ENCODE results near the gene MRPL47.

The MRPL47 gene

DNA sequence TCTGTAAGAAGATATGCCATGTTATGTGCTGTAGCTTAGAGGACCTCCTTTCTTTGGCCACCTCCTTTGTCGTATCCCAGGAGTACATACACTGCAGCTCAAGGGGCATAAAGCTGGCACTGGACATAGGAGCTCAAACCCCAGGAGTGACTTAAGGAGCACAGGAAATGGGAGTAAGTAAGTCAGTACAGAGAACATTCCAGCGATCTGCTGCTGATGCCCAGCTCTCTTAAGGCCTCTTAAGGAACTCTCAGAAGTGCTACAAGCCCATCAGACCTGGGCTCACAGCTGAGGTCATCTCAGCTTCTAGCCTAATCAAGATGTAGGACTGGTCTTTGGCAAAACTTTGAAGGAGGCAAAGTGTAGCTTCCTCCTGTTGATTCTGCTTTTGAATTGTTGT is 63.3 kb downstream of the MRPL47 start:
- no peak for ATAC-seq
- TF ChIP-seq OSR1 (CRISPR knock-in tag; IDR thresholded peaks at IDR 0.05) = no peak
- TF ChIP-seq, protein P1, sequence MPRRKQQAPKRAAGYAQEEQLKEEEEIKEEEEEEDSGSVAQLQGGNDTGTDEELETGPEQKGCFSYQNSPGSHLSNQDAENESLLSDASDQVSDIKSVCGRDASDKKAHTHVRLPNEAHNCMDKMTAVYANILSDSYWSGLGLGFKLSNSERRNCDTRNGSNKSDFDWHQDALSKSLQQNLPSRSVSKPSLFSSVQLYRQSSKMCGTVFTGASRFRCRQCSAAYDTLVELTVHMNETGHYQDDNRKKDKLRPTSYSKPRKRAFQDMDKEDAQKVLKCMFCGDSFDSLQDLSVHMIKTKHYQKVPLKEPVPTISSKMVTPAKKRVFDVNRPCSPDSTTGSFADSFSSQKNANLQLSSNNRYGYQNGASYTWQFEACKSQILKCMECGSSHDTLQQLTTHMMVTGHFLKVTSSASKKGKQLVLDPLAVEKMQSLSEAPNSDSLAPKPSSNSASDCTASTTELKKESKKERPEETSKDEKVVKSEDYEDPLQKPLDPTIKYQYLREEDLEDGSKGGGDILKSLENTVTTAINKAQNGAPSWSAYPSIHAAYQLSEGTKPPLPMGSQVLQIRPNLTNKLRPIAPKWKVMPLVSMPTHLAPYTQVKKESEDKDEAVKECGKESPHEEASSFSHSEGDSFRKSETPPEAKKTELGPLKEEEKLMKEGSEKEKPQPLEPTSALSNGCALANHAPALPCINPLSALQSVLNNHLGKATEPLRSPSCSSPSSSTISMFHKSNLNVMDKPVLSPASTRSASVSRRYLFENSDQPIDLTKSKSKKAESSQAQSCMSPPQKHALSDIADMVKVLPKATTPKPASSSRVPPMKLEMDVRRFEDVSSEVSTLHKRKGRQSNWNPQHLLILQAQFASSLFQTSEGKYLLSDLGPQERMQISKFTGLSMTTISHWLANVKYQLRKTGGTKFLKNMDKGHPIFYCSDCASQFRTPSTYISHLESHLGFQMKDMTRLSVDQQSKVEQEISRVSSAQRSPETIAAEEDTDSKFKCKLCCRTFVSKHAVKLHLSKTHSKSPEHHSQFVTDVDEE (CRISPR knock-in tag; IDR thresholded peaks at IDR 0.05) = no peak
- TF ChIP-seq PPARA (CRISPR knock-in tag; IDR thresholded peaks at IDR 0.05; ENCODE audit: borderline replicate concordance) = no peak
- TF ChIP-seq BACH2 (CRISPR knock-in tag; IDR thresholded peaks at IDR 0.05; ENCODE audit: borderline replicate concordance) = no peak
- TF ChIP-seq, protein P2, sequence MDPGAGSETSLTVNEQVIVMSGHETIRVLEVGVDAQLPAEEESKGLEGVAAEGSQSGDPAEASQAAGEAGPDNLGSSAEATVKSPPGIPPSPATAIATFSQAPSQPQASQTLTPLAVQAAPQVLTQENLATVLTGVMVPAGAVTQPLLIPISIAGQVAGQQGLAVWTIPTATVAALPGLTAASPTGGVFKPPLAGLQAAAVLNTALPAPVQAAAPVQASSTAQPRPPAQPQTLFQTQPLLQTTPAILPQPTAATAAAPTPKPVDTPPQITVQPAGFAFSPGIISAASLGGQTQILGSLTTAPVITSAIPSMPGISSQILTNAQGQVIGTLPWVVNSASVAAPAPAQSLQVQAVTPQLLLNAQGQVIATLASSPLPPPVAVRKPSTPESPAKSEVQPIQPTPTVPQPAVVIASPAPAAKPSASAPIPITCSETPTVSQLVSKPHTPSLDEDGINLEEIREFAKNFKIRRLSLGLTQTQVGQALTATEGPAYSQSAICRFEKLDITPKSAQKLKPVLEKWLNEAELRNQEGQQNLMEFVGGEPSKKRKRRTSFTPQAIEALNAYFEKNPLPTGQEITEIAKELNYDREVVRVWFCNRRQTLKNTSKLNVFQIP (CRISPR knock-in tag; IDR thresholded peaks at IDR 0.05; ENCODE audit: borderline replicate concordance, low read depth) = no peak
- TF ChIP-seq ARNTL (CRISPR knock-in tag; IDR thresholded peaks at IDR 0.05; ENCODE audit: borderline replicate concordance, low read depth) = no peak
- TF ChIP-seq CSDC2 (CRISPR knock-in tag; IDR thresholded peaks at IDR 0.05) = no peak
- no peak for TF ChIP-seq ESRRG (CRISPR knock-in tag; IDR thresholded peaks at IDR 0.05)
- TF ChIP-seq, protein P3, sequence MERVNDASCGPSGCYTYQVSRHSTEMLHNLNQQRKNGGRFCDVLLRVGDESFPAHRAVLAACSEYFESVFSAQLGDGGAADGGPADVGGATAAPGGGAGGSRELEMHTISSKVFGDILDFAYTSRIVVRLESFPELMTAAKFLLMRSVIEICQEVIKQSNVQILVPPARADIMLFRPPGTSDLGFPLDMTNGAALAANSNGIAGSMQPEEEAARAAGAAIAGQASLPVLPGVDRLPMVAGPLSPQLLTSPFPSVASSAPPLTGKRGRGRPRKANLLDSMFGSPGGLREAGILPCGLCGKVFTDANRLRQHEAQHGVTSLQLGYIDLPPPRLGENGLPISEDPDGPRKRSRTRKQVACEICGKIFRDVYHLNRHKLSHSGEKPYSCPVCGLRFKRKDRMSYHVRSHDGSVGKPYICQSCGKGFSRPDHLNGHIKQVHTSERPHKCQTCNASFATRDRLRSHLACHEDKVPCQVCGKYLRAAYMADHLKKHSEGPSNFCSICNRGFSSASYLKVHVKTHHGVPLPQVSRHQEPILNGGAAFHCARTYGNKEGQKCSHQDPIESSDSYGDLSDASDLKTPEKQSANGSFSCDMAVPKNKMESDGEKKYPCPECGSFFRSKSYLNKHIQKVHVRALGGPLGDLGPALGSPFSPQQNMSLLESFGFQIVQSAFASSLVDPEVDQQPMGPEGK (CRISPR knock-in tag; IDR thresholded peaks at IDR 0.05; ENCODE audit: borderline replicate concordance) = no peak
- TF ChIP-seq ZNF565 (CRISPR knock-in tag; conservative IDR thresholded peaks at IDR 0.05; ENCODE audit: low read depth) = no peak
- TF ChIP-seq, protein P4, sequence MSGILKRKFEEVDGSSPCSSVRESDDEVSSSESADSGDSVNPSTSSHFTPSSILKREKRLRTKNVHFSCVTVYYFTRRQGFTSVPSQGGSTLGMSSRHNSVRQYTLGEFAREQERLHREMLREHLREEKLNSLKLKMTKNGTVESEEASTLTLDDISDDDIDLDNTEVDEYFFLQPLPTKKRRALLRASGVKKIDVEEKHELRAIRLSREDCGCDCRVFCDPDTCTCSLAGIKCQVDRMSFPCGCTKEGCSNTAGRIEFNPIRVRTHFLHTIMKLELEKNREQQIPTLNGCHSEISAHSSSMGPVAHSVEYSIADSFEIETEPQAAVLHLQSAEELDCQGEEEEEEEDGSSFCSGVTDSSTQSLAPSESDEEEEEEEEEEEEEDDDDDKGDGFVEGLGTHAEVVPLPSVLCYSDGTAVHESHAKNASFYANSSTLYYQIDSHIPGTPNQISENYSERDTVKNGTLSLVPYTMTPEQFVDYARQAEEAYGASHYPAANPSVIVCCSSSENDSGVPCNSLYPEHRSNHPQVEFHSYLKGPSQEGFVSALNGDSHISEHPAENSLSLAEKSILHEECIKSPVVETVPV (CRISPR knock-in tag; IDR thresholded peaks at IDR 0.05) = no peak
- no peak for TF ChIP-seq ISL1 (CRISPR knock-in tag; IDR thresholded peaks at IDR 0.05)
- no peak for TF ChIP-seq TCF4 (CRISPR knock-in tag; IDR thresholded peaks at IDR 0.05; ENCODE audit: borderline replicate concordance)
- TF ChIP-seq TOX (CRISPR knock-in tag; IDR thresholded peaks at IDR 0.05; ENCODE audit: borderline replicate concordance) = no peak
- TF ChIP-seq ZFP3 (CRISPR knock-in tag; IDR thresholded peaks at IDR 0.05) = no peak
- no peak for TF ChIP-seq ZFP30 (CRISPR knock-in tag; IDR thresholded peaks at IDR 0.05)
- TF ChIP-seq ZNF70 (CRISPR knock-in tag; IDR thresholded peaks at IDR 0.05) = no peak
- TF ChIP-seq, protein P5, sequence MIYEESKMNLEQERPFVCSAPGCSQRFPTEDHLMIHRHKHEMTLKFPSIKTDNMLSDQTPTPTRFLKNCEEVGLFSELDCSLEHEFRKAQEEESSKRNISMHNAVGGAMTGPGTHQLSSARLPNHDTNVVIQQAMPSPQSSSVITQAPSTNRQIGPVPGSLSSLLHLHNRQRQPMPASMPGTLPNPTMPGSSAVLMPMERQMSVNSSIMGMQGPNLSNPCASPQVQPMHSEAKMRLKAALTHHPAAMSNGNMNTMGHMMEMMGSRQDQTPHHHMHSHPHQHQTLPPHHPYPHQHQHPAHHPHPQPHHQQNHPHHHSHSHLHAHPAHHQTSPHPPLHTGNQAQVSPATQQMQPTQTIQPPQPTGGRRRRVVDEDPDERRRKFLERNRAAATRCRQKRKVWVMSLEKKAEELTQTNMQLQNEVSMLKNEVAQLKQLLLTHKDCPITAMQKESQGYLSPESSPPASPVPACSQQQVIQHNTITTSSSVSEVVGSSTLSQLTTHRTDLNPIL (CRISPR knock-in tag; IDR thresholded peaks at IDR 0.05; ENCODE audit: low read depth) = no peak
